ENCODE data around the gene PTPRD. TPM values are rescaled to one million over a fixed set of nuclear protein-coding genes. Genes with fewer than 3 reads are reported as not detected.

Gene PTPRD
- total RNA-seq, 1 experiment from 2014 or later, result 70.1 TPM

- POLR2A ChIA-PET, result no interaction called here
- Histone ChIP-seq H3K4me3 (ENCODE audit: low read depth, low read length) (no peak overlapping the region), H3K27me3 (replicated peaks; ENCODE audit: control insufficient read depth, insufficient read depth, low read length) (no peaks in the 10 kb centered on the region), H3K9me3 (no peaks in the 10 kb centered on the region), H3K4me1 (no peaks in the 10 kb centered on the region), H3K36me3 (ENCODE audit: control insufficient read depth, insufficient read depth, low read length) (no peaks in the 10 kb centered on the region)
- H3K27me3 Mint-ChIP-seq (ENCODE audit: insufficient read depth, unreplicated experiment), result no peaks in the 10 kb centered on the region
- CTCF ChIA-PET, result no interaction called here
- intact Hi-C loops (cut with micrococcal nuclease; ENCODE audit: unreplicated experiment), result no loop called here
- no peaks in the 10 kb centered on the region for H3K4me1 Mint-ChIP-seq (ENCODE audit: low read depth, unreplicated experiment)
- no peaks in the 10 kb centered on the region for H3K36me3 Mint-ChIP-seq (ENCODE audit: insufficient read depth, unreplicated experiment)
- no peak overlapping the region for H3K4me3 Mint-ChIP-seq (ENCODE audit: unreplicated experiment)
- no peak overlapping the region for H3K27ac Mint-ChIP-seq (ENCODE audit: unreplicated experiment)
- no peak for DNase-seq
- TF ChIP-seq CTCF (IDR thresholded peaks at IDR 0.05; ENCODE audit: insufficient read depth in 1 of 2, low read depth in 1 of 2, low read length in 1 of 2, severe bottlenecking in 1 of 2, unreplicated experiment in 1 of 2), result no peak
- no peaks in the 10 kb centered on the region for H3K9me3 Mint-ChIP-seq (ENCODE audit: unreplicated experiment)
- no TSS peak for BruUV-seq (replicated peaks)
These were observed 385.8 kb downstream of the PTPRD start for GRCh38 chr9:10226996-10227395.

GRCh38 chr9:10212702-10213101, 400.1 kb downstream of the PTPRD start:
- no peak overlapping the region for H3K27ac Mint-ChIP-seq (ENCODE audit: unreplicated experiment)

GRCh38 chr9:10208691-10209069, 404.1 kb downstream of the PTPRD start:
- Histone ChIP-seq H3K4me1 (no peaks in the 10 kb centered on the region), H3K9me3 (no peaks in the 10 kb centered on the region), H3K4me3 (ENCODE audit: low read depth, low read length) (no peak overlapping the region), H3K27me3 (replicated peaks; ENCODE audit: control insufficient read depth, insufficient read depth, low read length) (no peaks in the 10 kb centered on the region), H3K36me3 (ENCODE audit: control insufficient read depth, insufficient read depth, low read length) (no peaks in the 10 kb centered on the region)
- no peak for DNase-seq
- CTCF ChIA-PET, result no interaction called here
- H3K27ac Mint-ChIP-seq (ENCODE audit: unreplicated experiment), result no peak overlapping the region
- POLR2A ChIA-PET, result no interaction called here
- BruUV-seq (replicated peaks), result no TSS peak
- no peaks in the 10 kb centered on the region for H3K9me3 Mint-ChIP-seq (ENCODE audit: unreplicated experiment)
- H3K36me3 Mint-ChIP-seq (ENCODE audit: insufficient read depth, unreplicated experiment), result no peaks in the 10 kb centered on the region
- H3K27me3 Mint-ChIP-seq (ENCODE audit: insufficient read depth, unreplicated experiment), result no peaks in the 10 kb centered on the region
- H3K4me1 Mint-ChIP-seq (ENCODE audit: low read depth, unreplicated experiment), result no peaks in the 10 kb centered on the region
- intact Hi-C loops (cut with micrococcal nuclease; ENCODE audit: unreplicated experiment), result no loop called here
- TF ChIP-seq CTCF (IDR thresholded peaks at IDR 0.05; ENCODE audit: insufficient read depth in 1 of 2, low read depth in 1 of 2, low read length in 1 of 2, severe bottlenecking in 1 of 2, unreplicated experiment in 1 of 2), result no peak
- no peak overlapping the region for H3K4me3 Mint-ChIP-seq (ENCODE audit: unreplicated experiment)

More at GRCh38 chr9:10212702-10213101, 400.1 kb downstream of the PTPRD start:
- DNase-seq, result no peak
- intact Hi-C loops (cut with micrococcal nuclease; ENCODE audit: unreplicated experiment), result no loop called here
- Histone ChIP-seq H3K27me3 (replicated peaks; ENCODE audit: control insufficient read depth, insufficient read depth, low read length) (no peaks in the 10 kb centered on the region), H3K9me3 (no peaks in the 10 kb centered on the region), H3K4me3 (ENCODE audit: low read depth, low read length) (no peak overlapping the region), H3K4me1 (no peaks in the 10 kb centered on the region), H3K36me3 (ENCODE audit: control insufficient read depth, insufficient read depth, low read length) (no peaks in the 10 kb centered on the region)
- no TSS peak for BruUV-seq (replicated peaks)
- no peak for TF ChIP-seq CTCF (IDR thresholded peaks at IDR 0.05; ENCODE audit: insufficient read depth in 1 of 2, low read depth in 1 of 2, low read length in 1 of 2, severe bottlenecking in 1 of 2, unreplicated experiment in 1 of 2)
- Mint-ChIP-seq H3K9me3 (ENCODE audit: unreplicated experiment) (no peaks in the 10 kb centered on the region), H3K36me3 (ENCODE audit: insufficient read depth, unreplicated experiment) (no peaks in the 10 kb centered on the region), H3K4me3 (ENCODE audit: unreplicated experiment) (no peak overlapping the region), H3K4me1 (ENCODE audit: low read depth, unreplicated experiment) (no peaks in the 10 kb centered on the region), H3K27me3 (ENCODE audit: insufficient read depth, unreplicated experiment) (no peaks in the 10 kb centered on the region)
- CTCF ChIA-PET, result no interaction called here
- POLR2A ChIA-PET, result no interaction called here
